Measurements from ENCODE around the gene ECE1. TPM values are rescaled to one million over a fixed set of nuclear protein-coding genes. Genes with fewer than 3 reads are reported as not detected.

ECE1 gene
- total and polyA plus RNA-seq, 9 of the 15 experiments (the other 6 are each of a cell fraction or from before 2014, with no cell fraction given), result 0.56 to 34.8 (median 11.0) TPM

DNA sequence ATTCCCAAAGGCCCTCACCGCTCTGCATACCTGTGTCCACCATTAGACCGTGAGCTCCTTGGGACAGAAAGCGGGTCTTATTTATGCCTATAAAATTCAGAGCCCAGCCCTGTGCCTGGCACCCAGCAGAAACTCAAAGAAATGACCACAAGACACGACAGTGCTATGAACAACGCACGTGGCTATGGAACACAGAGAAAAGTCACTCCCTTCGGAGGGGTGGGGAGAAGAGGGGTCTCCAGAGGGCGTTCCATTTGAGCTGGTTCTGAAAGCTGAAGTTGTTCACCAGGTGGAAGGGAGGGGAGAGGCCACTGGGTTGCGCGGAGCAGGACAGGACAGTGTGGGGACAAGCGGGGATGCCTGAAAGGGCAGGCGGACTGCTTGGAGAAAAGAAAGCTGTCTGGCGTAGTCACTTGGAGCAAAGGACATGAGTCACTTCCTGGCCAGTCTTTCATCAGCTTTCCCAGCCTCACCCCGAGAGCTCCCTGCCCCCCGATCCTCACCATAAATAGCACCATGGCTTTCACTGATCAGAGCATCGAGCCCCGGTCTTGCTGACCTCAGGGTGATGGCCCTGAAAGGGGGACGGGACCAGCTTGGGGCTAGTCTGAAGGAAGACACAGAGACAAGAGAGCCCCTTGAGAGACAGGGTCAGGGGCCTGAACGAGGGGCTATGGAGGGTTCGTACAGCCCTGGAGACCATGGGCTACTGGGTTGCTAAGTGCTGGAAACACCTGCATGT is 28.5 kb downstream of the ECE1 start (continued):
- TF ChIP-seq, protein P1, sequence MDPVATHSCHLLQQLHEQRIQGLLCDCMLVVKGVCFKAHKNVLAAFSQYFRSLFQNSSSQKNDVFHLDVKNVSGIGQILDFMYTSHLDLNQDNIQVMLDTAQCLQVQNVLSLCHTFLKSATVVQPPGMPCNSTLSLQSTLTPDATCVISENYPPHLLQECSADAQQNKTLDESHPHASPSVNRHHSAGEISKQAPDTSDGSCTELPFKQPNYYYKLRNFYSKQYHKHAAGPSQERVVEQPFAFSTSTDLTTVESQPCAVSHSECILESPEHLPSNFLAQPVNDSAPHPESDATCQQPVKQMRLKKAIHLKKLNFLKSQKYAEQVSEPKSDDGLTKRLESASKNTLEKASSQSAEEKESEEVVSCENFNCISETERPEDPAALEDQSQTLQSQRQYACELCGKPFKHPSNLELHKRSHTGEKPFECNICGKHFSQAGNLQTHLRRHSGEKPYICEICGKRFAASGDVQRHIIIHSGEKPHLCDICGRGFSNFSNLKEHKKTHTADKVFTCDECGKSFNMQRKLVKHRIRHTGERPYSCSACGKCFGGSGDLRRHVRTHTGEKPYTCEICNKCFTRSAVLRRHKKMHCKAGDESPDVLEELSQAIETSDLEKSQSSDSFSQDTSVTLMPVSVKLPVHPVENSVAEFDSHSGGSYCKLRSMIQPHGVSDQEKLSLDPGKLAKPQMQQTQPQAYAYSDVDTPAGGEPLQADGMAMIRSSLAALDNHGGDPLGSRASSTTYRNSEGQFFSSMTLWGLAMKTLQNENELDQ (CRISPR knock-in tag; IDR thresholded peaks at IDR 0.05; ENCODE audit: borderline replicate concordance), result no peak
- no peak for TF ChIP-seq DACH1 (IDR thresholded peaks at IDR 0.05; ENCODE audit: partially characterized antibody)
- TF ChIP-seq NBN (IDR thresholded peaks at IDR 0.05; ENCODE audit: low read depth), result peak; percentile 18; the same call in 1 of the 2 replicates
- TF ChIP-seq, protein P2, sequence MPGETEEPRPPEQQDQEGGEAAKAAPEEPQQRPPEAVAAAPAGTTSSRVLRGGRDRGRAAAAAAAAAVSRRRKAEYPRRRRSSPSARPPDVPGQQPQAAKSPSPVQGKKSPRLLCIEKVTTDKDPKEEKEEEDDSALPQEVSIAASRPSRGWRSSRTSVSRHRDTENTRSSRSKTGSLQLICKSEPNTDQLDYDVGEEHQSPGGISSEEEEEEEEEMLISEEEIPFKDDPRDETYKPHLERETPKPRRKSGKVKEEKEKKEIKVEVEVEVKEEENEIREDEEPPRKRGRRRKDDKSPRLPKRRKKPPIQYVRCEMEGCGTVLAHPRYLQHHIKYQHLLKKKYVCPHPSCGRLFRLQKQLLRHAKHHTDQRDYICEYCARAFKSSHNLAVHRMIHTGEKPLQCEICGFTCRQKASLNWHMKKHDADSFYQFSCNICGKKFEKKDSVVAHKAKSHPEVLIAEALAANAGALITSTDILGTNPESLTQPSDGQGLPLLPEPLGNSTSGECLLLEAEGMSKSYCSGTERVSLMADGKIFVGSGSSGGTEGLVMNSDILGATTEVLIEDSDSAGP (CRISPR knock-in tag; IDR thresholded peaks at IDR 0.05), result no peak
- TF ChIP-seq NRF1 (conservative IDR thresholded peaks at IDR 0.05 in 1 of 2, IDR thresholded peaks at IDR 0.05 in 1 of 2), result peak; percentile 25 to 29; a peak in 3 of 4 replicates
- TF ChIP-seq, protein P3, sequence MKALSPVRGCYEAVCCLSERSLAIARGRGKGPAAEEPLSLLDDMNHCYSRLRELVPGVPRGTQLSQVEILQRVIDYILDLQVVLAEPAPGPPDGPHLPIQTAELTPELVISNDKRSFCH (CRISPR knock-in tag; IDR thresholded peaks at IDR 0.05), result no peak
- TF ChIP-seq, protein P3 (tag; IDR thresholded peaks at IDR 0.05), result peak; percentile 73
- peak; percentile 47; the same call in 1 of the 2 replicates for TF ChIP-seq USF1 (CRISPR knock-in tag; IDR thresholded peaks at IDR 0.05)
- TF ChIP-seq SOX6 (IDR thresholded peaks at IDR 0.05), result peak; percentile 27; the same call in 1 of the 2 replicates
- TF ChIP-seq JUND (IDR thresholded peaks at IDR 0.05; ENCODE audit: borderline replicate concordance, low read depth, low read length), result peak; percentile 98
- peak; percentile 94; the same call in 2 of the 3 replicates for TF ChIP-seq JUND (tag; IDR thresholded peaks at IDR 0.05; ENCODE audit: borderline replicate concordance, low read depth, low read length)
- no peak for TF ChIP-seq CREB3L1 (IDR thresholded peaks at IDR 0.05; ENCODE audit: borderline replicate concordance, low read depth)
- TF ChIP-seq SMAD2 (IDR thresholded peaks at IDR 0.05; ENCODE audit: low read depth, low read length), result no peak
- peak; percentile 100 for TF ChIP-seq ETV5 (CRISPR knock-in tag; IDR thresholded peaks at IDR 0.05; ENCODE audit: low read depth)
- TF ChIP-seq SPI1 (IDR thresholded peaks at IDR 0.05; ENCODE audit: borderline replicate concordance, low read depth, low read length), result no peak
- TF ChIP-seq ATF7 (IDR thresholded peaks at IDR 0.05), result peak; percentile 81
- no peak for TF ChIP-seq ATF1 (CRISPR knock-in tag; IDR thresholded peaks at IDR 0.05)
- TF ChIP-seq ATF1 (tag; IDR thresholded peaks at IDR 0.05), result peak; percentile 77
- TF ChIP-seq FUS (optimal IDR thresholded peaks at IDR 0.05; ENCODE audit: low read depth, low read length), result no peak
- no peak for TF ChIP-seq PREB (CRISPR knock-in tag; IDR thresholded peaks at IDR 0.05)
- peak; percentile 52; the same call in 1 of the 2 replicates for TF ChIP-seq SP1 (CRISPR knock-in tag; IDR thresholded peaks at IDR 0.05)
